ENCODE results near the gene WDR91. TPM values are rescaled to one million over a fixed set of nuclear protein-coding genes. Genes with fewer than 3 reads are reported as not detected.

WDR91 gene
- total RNA-seq, 1 donor from 2014 or later = 66.7 TPM

DNA sequence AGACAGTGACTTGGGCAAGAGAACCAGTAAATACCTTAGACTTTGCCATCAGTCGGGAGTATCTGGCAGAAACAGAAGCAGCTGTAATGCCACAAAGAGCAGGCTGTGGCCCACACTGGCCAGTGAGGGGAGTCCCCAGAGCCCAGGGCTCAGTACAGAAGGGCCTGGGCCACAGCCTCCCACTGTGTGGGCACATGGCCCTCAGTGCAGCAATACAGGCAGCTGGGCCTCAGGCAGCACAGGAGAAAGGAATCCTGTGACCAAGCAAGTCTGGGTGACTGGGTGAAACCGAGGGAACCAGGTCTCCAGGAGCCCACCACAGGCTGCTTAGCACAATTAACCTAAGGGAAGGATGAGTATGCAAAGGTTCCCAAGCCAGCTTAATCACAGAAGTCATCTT lies 14.0 kb downstream of the WDR91 start:
- no peaks in the 10 kb centered on the region for H3K27me3 ChIP-seq
- no peak for TF ChIP-seq CTCF (IDR thresholded peaks at IDR 0.05)
- H3K9me3 ChIP-seq = no peaks in the 10 kb centered on the region
- no peak overlapping the region for H3K27ac ChIP-seq
- no peak overlapping the region for H3K4me3 ChIP-seq
- intact Hi-C loops (cut with DNase I) = no loop called here
- H3K4me1 ChIP-seq = no peaks in the 10 kb centered on the region
- peaks cover 53 to 77% of the 10 kb centered on the region in 2 donors for H3K36me3 ChIP-seq
- peak in 1 of 2 donors; percentile 21 for DNase-seq (ENCODE audit: low spot score in 2 of 2)

DNA sequence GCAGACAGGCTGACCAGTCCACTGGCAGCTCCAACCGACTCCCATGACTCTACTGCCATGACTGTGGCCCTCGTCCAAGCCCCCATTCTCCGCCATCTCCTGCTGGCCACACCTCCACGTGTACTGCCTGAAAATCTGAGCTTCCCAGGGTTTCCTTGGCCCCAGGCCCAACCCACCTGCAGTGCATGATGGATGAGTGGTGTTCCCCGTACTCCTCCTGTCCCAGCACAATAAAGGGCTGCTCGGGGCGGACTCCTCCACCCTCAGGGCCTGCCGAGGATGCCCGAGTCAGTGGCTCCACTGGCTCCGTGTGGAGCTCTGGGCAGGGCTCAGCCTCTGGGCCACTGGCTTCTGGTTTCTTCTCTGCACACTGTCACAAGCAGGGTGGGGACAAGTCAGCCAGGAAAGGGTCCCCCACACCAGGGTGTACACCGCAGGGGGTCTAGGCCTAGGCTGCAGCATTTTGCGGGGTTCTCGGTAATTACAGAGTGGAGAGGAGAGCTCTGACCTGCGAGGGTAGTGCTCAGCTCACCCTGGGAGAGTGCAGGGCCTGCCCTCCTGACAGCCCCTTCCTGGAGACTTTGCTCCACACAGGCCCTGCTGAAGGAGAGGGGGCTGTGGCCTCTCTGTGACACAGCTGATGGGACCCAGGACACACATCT lies 15.2 kb downstream of the WDR91 start:
- H3K27ac ChIP-seq = no peak overlapping the region
- intact Hi-C loops (cut with DNase I) = no loop called here
- no peak overlapping the region for H3K4me3 ChIP-seq
- peak in 1 of 2 donors; percentile 48 for DNase-seq (ENCODE audit: low spot score in 2 of 2)
- no peaks in the 10 kb centered on the region for H3K27me3 ChIP-seq
- H3K9me3 ChIP-seq = no peaks in the 10 kb centered on the region
- no peak for TF ChIP-seq CTCF (IDR thresholded peaks at IDR 0.05)
- H3K4me1 ChIP-seq = no peaks in the 10 kb centered on the region
- H3K36me3 ChIP-seq = peaks cover 55 to 81% of the 10 kb centered on the region in 2 donors

- Histone ChIP-seq H3K4me1 (no peaks in the 10 kb centered on the region), H3K27ac (no peak overlapping the region), H3K4me3 (no peak overlapping the region), H3K36me3 (peaks cover 55 to 81% of the 10 kb centered on the region in 2 donors), H3K27me3 (no peaks in the 10 kb centered on the region), H3K9me3 (no peaks in the 10 kb centered on the region)
- TF ChIP-seq CTCF (IDR thresholded peaks at IDR 0.05) = no peak
- intact Hi-C loops (cut with DNase I) = no loop called here
- DNase-seq (ENCODE audit: low spot score in 2 of 2) = peak in 1 of 2 donors; percentile 16
These were observed 16.2 kb downstream of the WDR91 start for GRCh38 chr7:135195156-135195555.

GRCh38 chr7:135194494-135195095 lies 16.7 kb downstream of the WDR91 start:
- Histone ChIP-seq H3K27me3 (no peaks in the 10 kb centered on the region), H3K36me3 (peaks cover 55 to 87% of the 10 kb centered on the region in 2 donors), H3K4me3 (no peak overlapping the region), H3K4me1 (no peaks in the 10 kb centered on the region), H3K9me3 (no peaks in the 10 kb centered on the region), H3K27ac (no peak overlapping the region)
- peak in 1 of 2 donors; percentile 55 for DNase-seq (ENCODE audit: low spot score in 2 of 2)
- no peak for TF ChIP-seq CTCF (IDR thresholded peaks at IDR 0.05)
- intact Hi-C loops (cut with DNase I) = no loop called here

DNA sequence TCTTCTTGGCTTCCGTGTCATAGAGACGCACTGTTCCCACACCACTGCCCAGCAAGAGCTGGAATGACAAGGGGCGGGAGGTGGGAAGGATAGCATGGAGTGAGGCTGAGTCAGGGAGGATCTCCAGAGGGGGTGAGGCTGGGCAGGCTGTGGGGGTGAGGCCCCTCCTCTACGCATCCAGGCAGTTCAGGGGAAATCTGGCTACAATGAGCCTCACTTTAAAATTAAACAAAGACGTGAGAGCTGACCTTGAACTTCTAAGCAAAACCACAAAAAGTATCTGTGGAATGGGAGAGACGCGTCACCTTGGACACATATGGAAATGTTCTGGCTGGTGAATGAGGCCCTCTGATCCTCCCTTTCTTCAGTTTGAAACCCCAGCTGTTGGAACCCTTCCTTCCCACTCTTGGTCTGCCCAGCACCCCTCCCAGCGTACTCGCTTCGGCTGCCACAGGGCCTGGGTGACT lies 17.7 kb downstream of the WDR91 start:
- no peaks in the 10 kb centered on the region for H3K9me3 ChIP-seq
- TF ChIP-seq CTCF (IDR thresholded peaks at IDR 0.05) = no peak
- intact Hi-C loops (cut with DNase I) = no loop called here
- peaks cover 60 to 93% of the 10 kb centered on the region in 2 donors for H3K36me3 ChIP-seq
- H3K27ac ChIP-seq = no peak overlapping the region
- peak in 1 of 2 donors; percentile 11 for DNase-seq (ENCODE audit: low spot score in 2 of 2)
- no peaks in the 10 kb centered on the region for H3K27me3 ChIP-seq
- H3K4me3 ChIP-seq = no peak overlapping the region
- H3K4me1 ChIP-seq = no peaks in the 10 kb centered on the region
